Adipocyte (in vitro differentiated cells): ENCODE data around the gene C2CD4D.
A peak's percentile ranks its signal among the peaks of the same experiment; 100 is the strongest.

Source experiments
- DNase-seq: peaks from one replicate; pipeline ENCODE4 v3.0.0-alpha.2; 2015; ENCODE audit warnings: low read depth
- H3K27me3 ChIP-seq: replicated peaks from 2 replicates; pipeline ENCODE4 v1.7.0; 2013; ENCODE audit warnings: mild to moderate bottlenecking, low read length, moderate library complexity; ENCODE audit not compliant: control insufficient read depth, insufficient read depth
- H3K36me3 ChIP-seq: 2 replicates; pipeline ENCODE4 v1.7.0; 2013; ENCODE audit warnings: low read length, mild to moderate bottlenecking, moderate library complexity; ENCODE audit not compliant: control insufficient read depth, insufficient read depth, severe bottlenecking
- H3K4me1 ChIP-seq: 2 replicates; pipeline ENCODE4 v1.7.0; 2013; ENCODE audit warnings: mild to moderate bottlenecking, low read length, moderate library complexity; ENCODE audit not compliant: control insufficient read depth, insufficient read depth
- H3K4me3 ChIP-seq: 2 replicates; pipeline ENCODE4 v1.7.0; 2013; ENCODE audit warnings: mild to moderate bottlenecking, low read length, moderate library complexity
- H3K9ac ChIP-seq: 2 replicates; pipeline ENCODE4 v1.7.0; 2013; ENCODE audit warnings: mild to moderate bottlenecking, low read length, moderate library complexity
- H3K9me3 ChIP-seq: 2 replicates; pipeline ENCODE4 v1.7.0; 2013; ENCODE audit warnings: mild to moderate bottlenecking, low read length, moderate library complexity; ENCODE audit not compliant: control insufficient read depth

The C2CD4D gene

DNA sequence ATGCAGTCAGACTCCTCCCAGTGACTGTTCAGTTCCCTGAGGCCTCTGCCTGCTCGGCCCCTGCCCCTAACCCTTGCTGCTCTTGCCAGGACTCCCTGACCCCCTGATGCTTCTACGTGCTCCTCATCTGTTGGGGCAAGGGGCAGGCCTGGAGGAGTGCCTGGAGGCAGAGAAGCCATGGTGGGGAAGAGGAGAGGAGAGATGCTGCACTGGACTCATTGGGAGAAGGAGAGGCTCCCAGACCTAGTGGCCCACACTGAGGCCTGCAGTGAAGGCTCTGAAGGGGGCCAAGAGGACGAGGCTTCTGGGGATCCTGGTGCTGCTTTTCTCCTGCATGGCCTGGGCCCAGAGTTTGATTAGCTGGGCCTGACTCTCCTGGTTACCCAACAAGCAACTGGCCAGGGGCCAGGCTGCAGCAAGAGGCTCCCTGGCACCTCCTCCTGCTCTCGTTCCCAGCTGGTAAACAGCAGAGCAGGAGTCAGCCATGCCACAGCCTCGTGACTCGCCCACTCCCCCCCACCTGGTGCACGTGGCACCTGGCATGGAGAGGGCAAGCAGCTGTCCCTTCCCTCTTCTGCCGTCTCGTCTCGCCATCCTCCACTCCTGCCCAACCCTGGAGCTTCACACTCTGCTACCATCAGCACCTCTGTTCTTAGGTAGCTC is 7.2 kb downstream of the C2CD4D start:
- H3K9ac ChIP-seq: peak overlapping the region; percentile 39
- H3K4me3 ChIP-seq: no peak overlapping the region
- no peaks in the 10 kb centered on the region for H3K9me3 ChIP-seq
- peaks cover 25% of the 10 kb centered on the region for H3K27me3 ChIP-seq
- DNase-seq: peak; percentile 69
- peaks cover 11% of the 10 kb centered on the region for H3K4me1 ChIP-seq
- no peaks in the 10 kb centered on the region for H3K36me3 ChIP-seq

DNA sequence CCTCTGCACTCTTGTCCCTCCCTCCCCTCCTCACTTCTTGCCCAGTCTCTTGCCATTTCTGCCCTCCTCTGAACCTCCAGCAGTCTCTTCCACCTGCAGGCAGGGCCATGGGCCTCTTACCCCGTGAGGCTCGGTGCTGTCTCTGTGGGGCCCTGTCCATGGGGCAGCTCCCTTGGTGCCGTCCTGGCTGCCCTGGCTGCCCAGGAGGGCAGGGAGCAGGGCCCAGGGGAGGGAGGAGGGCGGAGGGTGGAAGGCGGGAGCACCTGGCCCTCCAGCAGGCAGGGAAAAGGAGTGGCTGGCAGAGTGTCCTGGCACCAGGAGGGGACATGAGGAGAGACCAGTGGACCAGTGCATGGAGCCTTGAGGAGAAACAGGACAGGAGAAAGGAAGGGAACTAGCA is 8.0 kb downstream of the C2CD4D start, which contains the start of gene RORC:
Gene RORC, minus strand, starts transcription at position 198 of the 400 bp plus-strand sequence. Its CDS starts 38 bp downstream, at position 160.
- DNase-seq: no peak
- H3K27me3 ChIP-seq: peaks cover 20% of the 10 kb centered on the region
- H3K9me3 ChIP-seq: no peaks in the 10 kb centered on the region
- no peaks in the 10 kb centered on the region for H3K36me3 ChIP-seq
- H3K4me3 ChIP-seq: no peak within 1 kb of the TSS
- peaks cover 11% of the 10 kb centered on the region for H3K4me1 ChIP-seq
- peak within 1 kb of the TSS; percentile 39 for H3K9ac ChIP-seq

DNA sequence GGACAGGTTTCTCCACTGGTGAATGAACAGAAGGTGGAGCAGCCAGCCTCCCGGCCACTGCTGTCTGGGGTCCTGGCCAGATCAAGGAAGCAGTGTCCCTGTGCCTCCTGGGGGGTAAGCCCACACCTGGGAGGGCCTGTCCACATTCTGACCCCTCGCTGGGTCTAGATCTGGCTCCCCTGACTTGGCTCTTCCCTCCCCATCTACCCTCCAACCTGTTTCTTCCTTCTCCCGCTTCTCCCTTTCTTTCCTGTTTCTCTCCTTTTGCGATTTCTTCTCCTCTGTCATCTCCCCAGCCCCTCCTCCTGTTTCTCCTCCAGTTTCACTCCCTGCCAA is 8.4 kb downstream of the C2CD4D start:
- H3K9me3 ChIP-seq: no peaks in the 10 kb centered on the region
- peaks cover 20% of the 10 kb centered on the region for H3K27me3 ChIP-seq
- H3K4me3 ChIP-seq: no peak overlapping the region
- H3K36me3 ChIP-seq: no peaks in the 10 kb centered on the region
- H3K4me1 ChIP-seq: peaks cover 11% of the 10 kb centered on the region
- DNase-seq: no peak
- H3K9ac ChIP-seq: no peak overlapping the region

DNA sequence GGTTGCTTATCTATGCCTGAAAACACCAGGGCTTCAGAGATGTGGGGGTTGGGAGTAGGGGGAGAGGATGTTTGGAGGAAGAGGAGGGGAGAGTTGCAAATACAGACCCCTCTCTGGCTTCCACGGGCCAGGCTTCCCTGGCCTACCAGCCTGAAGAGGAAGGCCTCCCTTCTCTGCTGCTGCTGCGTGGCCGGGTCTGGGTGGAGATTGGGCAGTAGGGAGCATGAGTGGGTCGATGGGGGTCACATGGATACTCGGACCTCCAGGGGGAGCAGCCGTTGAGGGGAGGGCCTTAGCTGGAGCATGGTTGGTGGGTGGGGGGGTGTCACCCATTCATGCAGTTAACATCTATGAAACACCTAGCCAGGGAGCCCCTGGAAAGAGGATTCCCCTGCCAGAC is 9.6 kb downstream of the C2CD4D start:
- Histone ChIP-seq H3K4me3 (no peak overlapping the region), H3K9me3 (no peaks in the 10 kb centered on the region), H3K27me3 (peaks cover 20% of the 10 kb centered on the region), H3K4me1 (peaks cover 19% of the 10 kb centered on the region), H3K9ac (no peak overlapping the region), H3K36me3 (no peaks in the 10 kb centered on the region)
- DNase-seq: no peak

DNA sequence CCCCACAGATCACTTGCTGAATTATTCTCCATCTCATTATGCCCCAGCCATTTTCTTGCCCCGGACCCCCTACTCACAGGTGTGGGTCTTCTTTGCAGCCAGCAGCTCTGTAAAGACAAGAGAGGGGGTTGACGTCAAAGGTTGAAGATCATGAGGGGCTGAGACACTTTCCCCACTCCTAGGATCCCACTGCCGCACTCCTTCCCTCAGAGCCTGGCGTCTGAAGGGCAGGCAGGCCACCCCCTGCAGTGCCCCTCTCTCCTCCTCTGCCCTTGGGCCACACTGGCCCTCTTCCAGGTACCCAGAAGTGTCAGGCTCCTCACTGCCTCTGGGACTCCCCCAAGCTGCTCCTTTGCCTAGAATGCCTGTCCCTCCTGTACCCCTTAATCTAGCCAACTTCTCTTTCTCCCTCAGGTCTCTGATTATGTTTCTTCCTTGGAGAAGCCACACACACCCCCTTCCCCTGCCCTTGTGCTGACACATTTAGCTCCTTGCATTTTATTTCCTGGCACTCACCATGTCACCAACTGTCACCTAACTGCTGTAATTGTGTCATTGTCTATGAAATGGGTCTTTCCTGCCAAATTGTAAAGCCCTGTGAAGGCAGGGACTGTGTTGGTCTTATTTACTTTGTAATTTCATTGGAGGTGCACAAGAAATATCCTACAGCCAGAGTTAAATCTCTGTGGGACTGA is 10.1 kb downstream of the C2CD4D start:
- peaks cover 23% of the 10 kb centered on the region for H3K27me3 ChIP-seq
- H3K9ac ChIP-seq: no peak overlapping the region
- DNase-seq: no peak
- H3K4me1 ChIP-seq: peaks cover 20% of the 10 kb centered on the region
- H3K4me3 ChIP-seq: no peak overlapping the region
- no peaks in the 10 kb centered on the region for H3K9me3 ChIP-seq
- H3K36me3 ChIP-seq: no peaks in the 10 kb centered on the region

DNA sequence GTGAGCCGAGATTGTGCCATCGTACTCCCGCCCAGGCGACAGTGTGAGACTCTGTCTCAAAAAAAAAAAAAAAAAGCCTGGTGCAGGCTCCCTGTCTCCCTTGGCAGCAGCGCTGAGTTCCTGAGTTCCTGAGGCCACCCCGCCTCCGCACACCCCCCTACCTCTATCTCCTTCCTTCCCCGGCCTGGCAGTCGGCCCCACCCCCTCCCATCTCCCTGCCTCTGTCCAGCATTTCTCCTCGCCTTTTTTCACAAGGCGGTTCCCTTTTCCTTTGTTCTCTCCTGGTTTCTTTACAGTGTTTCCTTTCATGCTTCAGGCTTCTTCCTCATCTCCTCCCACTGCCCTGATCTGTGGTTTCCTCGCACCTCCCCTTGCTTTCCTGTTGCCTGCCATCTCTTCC is 10.7 kb downstream of the C2CD4D start:
- peak; percentile 35 for DNase-seq
- Histone ChIP-seq H3K9ac (no peak overlapping the region), H3K4me3 (no peak overlapping the region), H3K27me3 (peaks cover 24% of the 10 kb centered on the region), H3K9me3 (no peaks in the 10 kb centered on the region), H3K36me3 (no peaks in the 10 kb centered on the region), H3K4me1 (peaks cover 20% of the 10 kb centered on the region)

DNA sequence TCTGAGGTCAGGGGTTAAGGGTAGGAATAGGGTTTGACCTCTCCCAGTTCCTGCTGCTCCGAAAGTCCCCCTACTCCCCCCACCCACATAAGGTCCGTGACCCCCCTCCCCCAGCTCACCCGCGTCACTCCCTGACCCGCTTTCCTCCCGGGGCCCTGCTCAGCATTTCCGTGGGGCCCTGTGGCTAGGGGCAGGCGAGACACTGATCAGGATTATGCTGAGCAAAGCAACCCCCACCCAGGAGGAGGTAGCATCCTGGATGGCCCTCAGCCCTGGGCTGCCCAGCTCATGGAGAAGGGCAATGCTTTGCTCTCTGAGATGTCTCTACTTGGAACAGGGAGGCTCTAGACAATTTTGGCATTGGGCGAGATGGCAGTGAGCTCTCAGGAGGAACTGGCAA is 11.8 kb downstream of the C2CD4D start:
- Histone ChIP-seq H3K9me3 (no peaks in the 10 kb centered on the region), H3K4me3 (no peak overlapping the region), H3K36me3 (no peaks in the 10 kb centered on the region), H3K9ac (no peak overlapping the region), H3K4me1 (peaks cover 19% of the 10 kb centered on the region), H3K27me3 (peaks cover 28% of the 10 kb centered on the region)
- no peak for DNase-seq

DNA sequence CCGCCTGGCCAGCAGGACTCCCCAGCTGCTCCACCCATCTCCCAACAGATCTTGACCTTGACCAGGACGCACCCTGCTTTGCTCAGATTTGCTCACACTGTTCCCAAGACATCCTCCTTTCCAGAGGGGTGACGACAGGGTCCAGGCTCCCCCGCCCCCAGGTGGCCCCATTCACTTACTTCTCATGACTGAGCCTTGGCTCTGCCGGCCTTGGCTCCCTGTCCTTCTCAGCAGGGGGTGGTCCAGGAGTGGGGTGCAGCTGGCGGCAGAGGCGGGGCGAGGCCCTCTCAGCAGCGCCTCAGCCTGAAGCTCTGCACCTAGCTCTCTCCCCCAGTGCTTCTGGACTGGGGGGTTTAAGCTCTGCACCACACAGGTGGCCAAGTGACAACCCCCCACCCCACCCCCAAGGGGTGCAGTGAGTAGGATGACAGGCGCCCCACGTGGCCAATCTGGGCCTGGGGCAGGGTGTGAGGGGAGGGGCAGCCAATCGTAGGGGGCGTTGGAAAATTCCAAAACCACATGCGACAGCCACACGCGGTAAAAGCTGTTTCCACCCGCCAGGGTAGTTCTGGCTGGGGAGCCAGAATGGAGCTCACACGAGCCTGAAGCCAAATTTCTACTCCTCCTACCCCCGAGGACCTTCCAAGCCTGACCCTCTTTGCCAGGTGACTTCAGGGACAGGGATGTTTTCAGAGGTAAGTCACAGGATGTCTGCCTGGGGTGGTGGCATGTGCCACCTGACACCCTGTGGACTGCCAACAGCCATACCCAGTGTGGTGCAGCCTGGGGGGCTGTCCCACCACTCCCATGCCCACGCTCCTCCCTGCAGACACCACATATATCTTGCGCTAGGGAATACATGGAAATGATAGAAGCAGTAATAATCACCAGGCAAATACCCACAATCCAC is 13.6 kb downstream of the C2CD4D start:
- peaks cover 14% of the 10 kb centered on the region for H3K4me1 ChIP-seq
- H3K9me3 ChIP-seq: no peaks in the 10 kb centered on the region
- H3K36me3 ChIP-seq: no peaks in the 10 kb centered on the region
- peaks cover 25% of the 10 kb centered on the region for H3K27me3 ChIP-seq
- no peak overlapping the region for H3K4me3 ChIP-seq
- DNase-seq: no peak
- no peak overlapping the region for H3K9ac ChIP-seq

DNA sequence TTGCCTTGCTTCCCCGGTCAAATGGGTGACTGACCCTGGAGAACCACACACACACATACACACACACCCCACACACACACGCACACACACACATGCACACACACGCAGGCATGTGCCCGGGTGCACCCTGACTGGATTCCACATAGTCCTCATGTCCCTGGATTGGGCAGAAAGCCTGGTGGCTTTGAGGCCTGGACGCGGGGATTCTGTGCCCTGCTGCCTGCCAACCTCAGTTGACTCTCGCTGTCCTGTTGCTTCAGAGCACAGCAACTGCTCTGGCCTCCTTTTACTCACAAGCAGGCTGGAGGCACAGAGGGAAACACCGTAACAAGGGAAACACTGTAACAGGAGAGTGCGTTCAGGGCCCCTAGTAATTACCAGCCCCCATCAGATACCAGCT is 14.4 kb downstream of the C2CD4D start:
- no peaks in the 10 kb centered on the region for H3K9me3 ChIP-seq
- no peak overlapping the region for H3K9ac ChIP-seq
- H3K4me3 ChIP-seq: no peak overlapping the region
- no peaks in the 10 kb centered on the region for H3K36me3 ChIP-seq
- H3K27me3 ChIP-seq: peaks cover 22% of the 10 kb centered on the region
- peaks cover 22% of the 10 kb centered on the region for H3K4me1 ChIP-seq
- DNase-seq: no peak

DNA sequence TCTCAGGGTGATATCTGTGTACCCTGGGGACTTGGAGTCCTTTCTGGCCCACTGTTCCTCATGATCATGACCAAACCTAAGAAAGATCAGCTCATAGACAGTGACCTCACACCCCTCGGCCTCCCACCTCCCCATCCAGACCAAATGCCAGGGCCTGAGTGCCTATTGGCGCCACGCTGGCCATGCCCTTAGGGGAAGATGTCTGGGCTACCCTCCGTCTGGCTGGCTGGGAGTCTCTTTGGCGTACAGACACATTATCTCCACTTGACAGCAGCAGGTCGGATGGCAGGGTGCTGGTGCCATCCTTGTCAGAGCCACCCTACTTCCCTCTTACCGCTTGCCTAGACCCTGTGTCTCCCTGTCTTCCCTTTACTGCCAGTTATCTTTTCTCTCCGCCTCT is 16.4 kb downstream of the C2CD4D start:
- Histone ChIP-seq H3K36me3 (no peaks in the 10 kb centered on the region), H3K9me3 (no peaks in the 10 kb centered on the region), H3K4me1 (peaks cover 30% of the 10 kb centered on the region), H3K9ac (no peak overlapping the region), H3K4me3 (no peak overlapping the region), H3K27me3 (peaks cover 24% of the 10 kb centered on the region)
- no peak for DNase-seq

DNA sequence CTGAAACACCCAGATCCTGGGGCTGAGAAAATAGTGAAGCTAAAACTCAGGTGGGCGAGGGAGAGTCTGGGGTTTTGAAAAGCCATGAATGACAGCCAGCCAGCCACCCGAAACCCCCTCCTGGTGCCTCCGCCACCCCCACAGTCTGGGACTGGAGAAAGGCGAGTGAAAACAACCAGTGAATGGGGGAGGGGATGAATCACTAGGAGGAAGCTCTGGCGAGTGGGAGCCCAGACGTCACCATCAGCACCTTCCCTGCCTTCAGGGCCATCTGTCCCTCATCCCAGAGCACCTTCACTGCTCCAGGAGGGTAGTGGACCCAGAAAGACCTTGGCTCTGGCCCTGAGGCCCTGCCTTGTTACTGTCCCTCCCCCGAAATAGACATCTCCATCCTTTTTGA is 17.2 kb downstream of the C2CD4D start:
- Histone ChIP-seq H3K36me3 (no peaks in the 10 kb centered on the region), H3K9me3 (no peaks in the 10 kb centered on the region), H3K4me1 (peaks cover 30% of the 10 kb centered on the region), H3K4me3 (no peak overlapping the region), H3K9ac (no peak overlapping the region), H3K27me3 (peaks cover 30% of the 10 kb centered on the region)
- no peak for DNase-seq
